Neural progenitor cell (in vitro differentiated cells): ENCODE data around the gene HS2ST1.

Source experiments
- CTCF ChIP-seq: fragments of 200-600 bp; sonication (generic); IDR thresholded peaks from 2 replicates; pipeline ENCODE4 v1.5.1; 2017; ENCODE audit warnings: antibody characterized with exemption, mild to moderate bottlenecking
- EZH2phosphoT487 ChIP-seq: fragments of 200-600 bp; sonication (generic); IDR thresholded peaks from 2 replicates; pipeline ENCODE4 v1.6.1; 2017; ENCODE audit warnings: antibody characterized with exemption

GRCh38 chr1:87007323-87007722 is 92.9 kb downstream of the HS2ST1 start:
- TF ChIP-seq CTCF (no peak), EZH2phosphoT487 (no peak)
